Measurements from ENCODE around the gene SYN1.

SYN1 gene

GRCh38 chrX:47529548-47529947, 90.1 kb downstream of the SYN1 start:
- no peak for TF ChIP-seq CTCF (IDR thresholded peaks at IDR 0.05; ENCODE audit: low read depth, low read length)

GRCh38 chrX:47523713-47524166, 95.9 kb downstream of the SYN1 start:
- no peak for TF ChIP-seq CTCF (IDR thresholded peaks at IDR 0.05; ENCODE audit: low read depth, low read length)
- Histone ChIP-seq H3K27me3 (no peaks in the 10 kb centered on the region), H3K4me3 (ENCODE audit: low read depth, low read length) (peak overlapping the region; percentile 58), H3K9me3 (no peaks in the 10 kb centered on the region), H3K36me3 (no peaks in the 10 kb centered on the region), H3K4me1 (no peaks in the 10 kb centered on the region)
- peak; percentile 4 for DNase-seq

More at GRCh38 chrX:47529548-47529947, 90.1 kb downstream of the SYN1 start:
- H3K36me3 ChIP-seq: no peaks in the 10 kb centered on the region
- no peak for DNase-seq
- no peaks in the 10 kb centered on the region for H3K27me3 ChIP-seq
- H3K4me3 ChIP-seq (ENCODE audit: low read depth, low read length): no peak overlapping the region
- no peaks in the 10 kb centered on the region for H3K4me1 ChIP-seq
- no peaks in the 10 kb centered on the region for H3K9me3 ChIP-seq

- TF ChIP-seq CTCF (IDR thresholded peaks at IDR 0.05; ENCODE audit: low read depth, low read length): peak; percentile 64
- Histone ChIP-seq H3K9me3 (no peaks in the 10 kb centered on the region), H3K4me3 (ENCODE audit: low read depth, low read length) (peak overlapping the region; percentile 58), H3K27me3 (no peaks in the 10 kb centered on the region), H3K4me1 (no peaks in the 10 kb centered on the region), H3K36me3 (no peaks in the 10 kb centered on the region)
- DNase-seq: peak; percentile 86
Observed at GRCh38 chrX:47523297-47523696, 96.4 kb downstream of the SYN1 start.

All from BE2C (cell line).